Adrenal gland (tissue), 12 donors: ENCODE results near the gene RAI14. TPM values are rescaled to one million over a fixed set of nuclear protein-coding genes. Genes with fewer than 3 reads are reported as not detected.
A peak's percentile ranks its signal among the peaks of the same experiment; 100 is the strongest.

Source experiments
- DNase-seq, 7 donors: peaks; one replicate each; pipeline ENCODE4 v3.0.0-alpha.2; 2019 to 2020
- H3K27ac ChIP-seq, 5 donors: fragments of 200-600 bp; sonication (generic) in 4 of 5; 1 replicate in 3 of 5; 2 replicates in 2 of 5; pipeline versions ENCODE4 v1.5.1 to v1.8.0; 2016 to 2020; ENCODE audit warnings: mild to moderate bottlenecking in 1 of 5
- H3K27me3 ChIP-seq: fragments of 200-600 bp; 2 replicates; pipeline ENCODE4 v1.8.0; 2021
- H3K36me3 ChIP-seq, 2 donors: fragments of 200-600 bp; replicated peaks in 1 of 2; 1 replicate in 1 of 2; 2 replicates in 1 of 2; pipeline versions ENCODE4 v1.5.1 to v1.8.0; 2018 to 2022
- H3K4me1 ChIP-seq, 2 donors: fragments of 200-600 bp; replicated peaks in 1 of 2; 1 replicate in 1 of 2; 2 replicates in 1 of 2; pipeline versions ENCODE4 v1.5.1 to v1.8.0; 2018 to 2021
- H3K4me3 ChIP-seq, 4 donors: fragments of 200-600 bp; sonication (generic) in 3 of 4; one replicate each; pipeline ENCODE4 v1.5.1; 2016 to 2018
- H3K9me3 ChIP-seq, 3 donors: fragments of 200-600 bp; sonication (generic) in 1 of 3; replicated peaks in 1 of 3; 1 replicate in 2 of 3; 2 replicates in 1 of 3; pipeline versions ENCODE4 v1.5.1 to v1.8.0; 2016 to 2021
- CTCF ChIP-seq, 6 experiments: fragments of 450-650 bp in 4 of 6; fragments of 200-600 bp in 2 of 6; sonication (generic) in 1 of 6; IDR thresholded peaks; 1 replicate in 5 of 6; 2 replicates in 1 of 6; pipeline versions ENCODE4 v1.5.1 to v1.8.0; 2016 to 2021; ENCODE audit warnings: antibody characterized with exemption in 6 of 6, mild to moderate bottlenecking in 2 of 6, moderate library complexity in 1 of 6
- POLR2A ChIP-seq, 2 donors: fragments of 450-650 bp; IDR thresholded peaks; one replicate each; pipeline ENCODE4 v1.6.1; 2017; ENCODE audit warnings: antibody characterized with exemption in 2 of 2, mild to moderate bottlenecking in 2 of 2, moderate library complexity in 1 of 2
- WGBS, 4 donors: extraction: QIAGEN DNeasy Blood & Tissue Kit in 2 of 4; methylation state at CpG; one replicate each; pipeline versions ENCODE4 v1.1.5 to v1.1.7; 2013 to 2017; 5-methylcytosine and 5-hydroxymethylcytosine counted together
- intact Hi-C, 2 donors: fragments of 100-400 bp; cut with DNase I; formaldehyde crosslinking; loops; one replicate each; pipeline versions ENCODE4 v1.14.1 to v1.15.0; 2022 to 2023
- polyA plus RNA-seq, 3 donors: library from polyadenylated mRNA; stranded (reverse); fragments of 200-250 nt in 2 of 3; fragments of 350-450 nt in 1 of 3; fragmentation: Illumina TruSeq in 1 of 3; extraction: RNeasy Lipid Tissue Mini Kit (QIAGEN cat#74804) in 1 of 3; gene quantifications; one replicate each; pipeline ENCODE4 v1.2.3, GENCODE V29; 2013 to 2014
- total RNA-seq, 9 donors: library from RNA; depleted of rRNA in 4 of 9; stranded (reverse); fragments of >200 nt in 4 of 9; fragments of 120-200 nt in 1 of 9; fragmentation: NEBNext Ultra II Directional in 1 of 9; extraction: Animal tissue kit (Norgen Biotek cat#: 25700) in 1 of 9; gene quantifications; one replicate each; pipeline versions ENCODE4 v1.1.0 to v1.2.4, GENCODE V29; 2013 to 2023
- donor health status: healthy with polysubstance abuse.
- donor health status: Bipolar disorder and iron deficiency.
- donor health status: DM: yes; HTN: yes; CAD: no.
- donor health status: DM: no; HTN: no; CAD: no.
- donor health status: DM: no; HTN: no; CAD: no.
- donor health status: DM: yes; HTN: yes; CAD: no.

Gene RAI14
- total and polyA plus RNA-seq, 12 donors = 9.1 to 158 (median 28.5) TPM

DNA sequence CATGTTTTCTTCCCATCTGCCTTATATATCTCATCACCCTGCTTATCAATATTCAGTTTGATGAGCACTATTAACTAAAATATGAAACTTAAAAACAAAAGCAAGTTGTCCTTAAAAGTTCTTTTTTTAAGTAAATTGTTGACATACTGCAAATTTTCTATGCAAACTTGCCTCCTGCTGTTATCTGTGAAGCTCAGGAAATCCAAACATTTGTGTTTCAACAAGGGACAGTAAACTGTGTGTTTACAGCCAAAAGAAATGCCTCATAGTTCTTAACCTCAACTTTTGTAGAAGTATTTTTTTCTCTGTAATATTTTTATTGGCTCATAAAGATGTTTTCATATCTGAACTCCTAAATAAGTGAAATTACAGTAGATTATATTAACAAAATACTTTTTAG is 175.2 kb downstream of the RAI14 start:
- Histone ChIP-seq H3K4me3 (no peak overlapping the region), H3K36me3 (peaks cover 0 to 19% of the 10 kb centered on the region in 2 donors), H3K27ac (no peak overlapping the region), H3K27me3 (no peaks in the 10 kb centered on the region), H3K4me1 (no peaks in the 10 kb centered on the region), H3K9me3 (no peaks in the 10 kb centered on the region)
- intact Hi-C loops = no loop called here
- TF ChIP-seq POLR2A (IDR thresholded peaks at IDR 0.05) (no peak), CTCF (IDR thresholded peaks at IDR 0.05) (no peak)
- no peak for DNase-seq

GRCh38 chr5:34832568-34832967 is 176.4 kb downstream of the RAI14 start:
- no peak for DNase-seq
- no peak for TF ChIP-seq CTCF (IDR thresholded peaks at IDR 0.05)
- no peak for TF ChIP-seq POLR2A (IDR thresholded peaks at IDR 0.05)
- H3K4me1 ChIP-seq = no peaks in the 10 kb centered on the region
- no peak overlapping the region for H3K27ac ChIP-seq
- no peak overlapping the region for H3K4me3 ChIP-seq
- peaks cover 0 to 11% of the 10 kb centered on the region in 2 donors for H3K36me3 ChIP-seq
- no peaks in the 10 kb centered on the region for H3K9me3 ChIP-seq
- H3K27me3 ChIP-seq = no peaks in the 10 kb centered on the region
- intact Hi-C loops = no loop called here
- 89 to 94% (median 91%) methylated on average over 5 of the region's 5 CpGs for WGBS, 4 donors

DNA sequence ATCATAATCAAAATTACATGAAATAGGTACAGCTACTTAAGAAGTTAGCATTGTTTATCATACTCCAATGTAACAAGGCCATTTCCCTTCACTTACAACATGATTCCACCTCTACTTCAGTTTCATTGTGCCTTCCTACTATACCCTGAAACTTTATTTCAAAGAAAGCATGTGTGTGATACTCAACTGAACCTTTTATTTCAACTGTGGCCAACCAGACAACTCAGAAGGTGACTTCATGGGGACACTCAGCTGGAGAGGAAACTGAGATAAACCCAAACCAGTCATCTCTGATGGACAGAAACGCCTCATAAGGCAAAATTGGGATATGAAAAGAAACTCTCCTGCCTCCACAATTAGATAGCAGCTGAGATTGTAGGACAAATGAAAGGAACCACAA is 177.0 kb downstream of the RAI14 start:
- H3K4me1 ChIP-seq = peaks cover 0 to under 1% of the 10 kb centered on the region in 2 donors

GRCh38 chr5:34833976-34834793 is 178.1 kb downstream of the RAI14 start:
- intact Hi-C loops = no loop called here
- Histone ChIP-seq H3K9me3 (no peaks in the 10 kb centered on the region), H3K4me1 (peaks cover 0 to 7% of the 10 kb centered on the region in 2 donors), H3K36me3 (peaks cover 0 to 11% of the 10 kb centered on the region in 2 donors), H3K27ac (peak overlapping the region in 2 of 5 donors; percentile 43 to 66), H3K4me3 (no peak overlapping the region), H3K27me3 (no peaks in the 10 kb centered on the region)
- TF ChIP-seq CTCF (IDR thresholded peaks at IDR 0.05) = no peak
- TF ChIP-seq POLR2A (IDR thresholded peaks at IDR 0.05) = no peak
- WGBS, 4 donors = 81 to 85% (median 82%) methylated on average over 9 of the region's 9 CpGs
- DNase-seq = peak in 1 of 7 donors; percentile 45

More for the DNA sequence above, 177.0 kb downstream of the RAI14 start:
- H3K36me3 ChIP-seq = peaks cover 0 to 11% of the 10 kb centered on the region in 2 donors
- no peak for DNase-seq
- no peak overlapping the region for H3K4me3 ChIP-seq
- intact Hi-C loops = no loop called here
- no peaks in the 10 kb centered on the region for H3K9me3 ChIP-seq
- 87 to 100% (median 96%) methylated on average over 1 of the region's 1 CpG for WGBS, 4 donors
- no peak overlapping the region for H3K27ac ChIP-seq
- no peaks in the 10 kb centered on the region for H3K27me3 ChIP-seq
- no peak for TF ChIP-seq CTCF (IDR thresholded peaks at IDR 0.05)
- TF ChIP-seq POLR2A (IDR thresholded peaks at IDR 0.05) = no peak
